H9 (cell line): Measurements from ENCODE around the gene DEK. TPM values are rescaled to one million over a fixed set of nuclear protein-coding genes. Genes with fewer than 3 reads are reported as not detected.

Experiments
- DNase-seq: peaks from one replicate; pipeline ENCODE4 v3.0.0-alpha.2; 2017
- H2AFZ ChIP-seq: one replicate; pipeline ENCODE4 v1.6.1; 2013; ENCODE audit warnings: mild to moderate bottlenecking, low read length, control low read depth, moderate library complexity
- H2AK5ac ChIP-seq: 2 replicates; pipeline ENCODE4 v1.6.1; 2013; ENCODE audit warnings: low read length, control low read depth, mixed read lengths; ENCODE audit not compliant: insufficient read length
- H2BK120ac ChIP-seq: one replicate; pipeline ENCODE4 v1.6.1; 2013; ENCODE audit warnings: low read depth, mild to moderate bottlenecking, low read length, control low read depth, inconsistent platforms; ENCODE audit not compliant: poor library complexity, severe bottlenecking
- H2BK12ac ChIP-seq: 2 replicates; pipeline ENCODE4 v1.6.1; 2013; ENCODE audit warnings: low read length, control low read depth, mixed read lengths, low read depth; ENCODE audit not compliant: insufficient read length
- H2BK15ac ChIP-seq: 2 replicates; pipeline ENCODE4 v1.6.1; 2013; ENCODE audit warnings: low read depth, low read length, control low read depth
- H2BK20ac ChIP-seq: one replicate; pipeline ENCODE4 v1.6.1; 2013; ENCODE audit warnings: low read depth, mild to moderate bottlenecking, low read length, control low read depth, inconsistent platforms; ENCODE audit not compliant: poor library complexity, severe bottlenecking
- H2BK5ac ChIP-seq: 2 replicates; pipeline ENCODE4 v1.6.1; 2013; ENCODE audit warnings: low read length, control low read depth, mixed read lengths; ENCODE audit not compliant: insufficient read length
- H3K14ac ChIP-seq: 2 replicates; pipeline ENCODE4 v1.6.1; 2013; ENCODE audit warnings: low read length, control low read depth; ENCODE audit not compliant: insufficient read depth
- H3K18ac ChIP-seq: 2 replicates; pipeline ENCODE4 v1.6.1; 2013; ENCODE audit warnings: low read depth, mild to moderate bottlenecking, mixed read lengths, low read length, control low read depth; ENCODE audit not compliant: insufficient read length
- H3K23ac ChIP-seq: 2 replicates; pipeline ENCODE4 v1.6.1; 2013; ENCODE audit warnings: low read length, control low read depth, mixed read lengths, low read depth; ENCODE audit not compliant: insufficient read length
- H3K23me2 ChIP-seq: 2 replicates; pipeline ENCODE4 v1.6.1; 2013; ENCODE audit warnings: low read depth, mild to moderate bottlenecking, mixed read lengths, low read length, control low read depth; ENCODE audit not compliant: insufficient read length, poor library complexity, severe bottlenecking
- H3K27ac ChIP-seq: 2 replicates; pipeline ENCODE4 v1.5.1; 2013; ENCODE audit warnings: low read length, control low read depth, mixed read lengths, low read depth; ENCODE audit not compliant: insufficient read length
- H3K27me3 ChIP-seq: 2 replicates; pipeline ENCODE4 v1.6.1; 2013; ENCODE audit warnings: low read length, control low read depth, inconsistent platforms; ENCODE audit not compliant: insufficient read depth
- H3K4ac ChIP-seq: 2 replicates; pipeline ENCODE4 v1.6.1; 2013; ENCODE audit warnings: low read depth, mild to moderate bottlenecking, control low read depth, inconsistent platforms, low read length, moderate library complexity
- H3K4me1 ChIP-seq: 2 replicates; pipeline ENCODE4 v1.6.1; 2013; ENCODE audit warnings: low read length, control low read depth, inconsistent platforms; ENCODE audit not compliant: insufficient read depth
- H3K4me2 ChIP-seq: 2 replicates; pipeline ENCODE4 v1.6.1; 2013; ENCODE audit warnings: low read length, control low read depth, mixed read lengths; ENCODE audit not compliant: insufficient read length, insufficient read depth
- H3K56ac ChIP-seq: 2 replicates; pipeline ENCODE4 v1.6.1; 2013; ENCODE audit warnings: low read depth, mild to moderate bottlenecking, mixed read lengths, low read length, control low read depth; ENCODE audit not compliant: insufficient read length
- H3K79me1 ChIP-seq: 2 replicates; pipeline ENCODE4 v1.6.1; 2013; ENCODE audit warnings: low read depth, mild to moderate bottlenecking, moderate library complexity, low read length, control low read depth, inconsistent platforms; ENCODE audit not compliant: insufficient read depth, poor library complexity, severe bottlenecking
- H3K79me2 ChIP-seq: 2 replicates; pipeline ENCODE4 v1.6.1; 2013; ENCODE audit warnings: low read length, control low read depth, inconsistent platforms; ENCODE audit not compliant: insufficient read depth
- H3K9ac ChIP-seq: 2 replicates; pipeline ENCODE4 v1.6.1; 2013; ENCODE audit warnings: low read length, control low read depth, mixed read lengths; ENCODE audit not compliant: insufficient read length; ENCODE audit errors: extremely low read depth
- H3K9me3 ChIP-seq: one replicate; pipeline ENCODE4 v1.6.1; 2013; ENCODE audit warnings: low read depth, low read length, inconsistent platforms; ENCODE audit not compliant: control insufficient read depth
- H3T11ph ChIP-seq: one replicate; pipeline ENCODE4 v1.6.1; 2013; ENCODE audit warnings: mild to moderate bottlenecking, low read length, control low read depth, inconsistent platforms
- H4K20me1 ChIP-seq: one replicate; pipeline ENCODE4 v1.6.1; 2013; ENCODE audit not compliant: control insufficient read depth, insufficient read length, insufficient read depth
- H4K5ac ChIP-seq: 2 replicates; pipeline ENCODE4 v1.6.1; 2013; ENCODE audit warnings: low read depth, mild to moderate bottlenecking, mixed read lengths, low read length, control low read depth; ENCODE audit not compliant: insufficient read length
- H4K8ac ChIP-seq: replicated peaks from 2 replicates; pipeline ENCODE4 v1.6.1; 2013; ENCODE audit warnings: low read length, control low read depth, mixed read lengths, low read depth; ENCODE audit not compliant: insufficient read length
- H4K91ac ChIP-seq: 2 replicates; pipeline ENCODE4 v1.6.1; 2013; ENCODE audit warnings: low read depth, mild to moderate bottlenecking, moderate library complexity, mixed read lengths, low read length, control low read depth; ENCODE audit not compliant: insufficient read length
- H3K27ac Mint-ChIP-seq, 3 experiments: 2 replicates in 2 of 3; 3 replicates in 1 of 3; pipeline ENCODE4 v1.8.0; 2020 to 2021; ENCODE audit warnings: mixed read lengths in 3 of 3, mild to moderate bottlenecking in 1 of 3, moderate library complexity in 1 of 3
- H3K27me3 Mint-ChIP-seq: 2 replicates; pipeline ENCODE4 v1.8.0; 2021; ENCODE audit warnings: low read depth, mild to moderate bottlenecking, moderate library complexity, mixed read lengths
- H3K36me3 Mint-ChIP-seq, 3 experiments: 2 replicates in 2 of 3; 3 replicates in 1 of 3; pipeline ENCODE4 v1.8.0; 2020 to 2021; ENCODE audit warnings: low read depth in 3 of 3, mixed read lengths in 3 of 3; ENCODE audit not compliant: insufficient read depth in 1 of 3
- H3K4me1 Mint-ChIP-seq, 2 experiments: 2 replicates each; pipeline ENCODE4 v1.8.0; 2020; ENCODE audit warnings: mixed read lengths in 2 of 2
- H3K4me3 Mint-ChIP-seq, 2 experiments: 2 replicates in 1 of 2; 3 replicates in 1 of 2; pipeline ENCODE4 v1.8.0; 2020 to 2021; ENCODE audit warnings: mild to moderate bottlenecking in 2 of 2, mixed read lengths in 2 of 2, moderate library complexity in 1 of 2
- H3K9me3 Mint-ChIP-seq, 2 experiments: 2 replicates in 1 of 2; 3 replicates in 1 of 2; pipeline ENCODE4 v1.8.0; 2020; ENCODE audit warnings: mild to moderate bottlenecking in 2 of 2, mixed read lengths in 2 of 2, moderate library complexity in 1 of 2
- CTCF ChIP-seq: fragments of 200-600 bp; sonication (generic); conservative IDR thresholded peaks from 3 replicates; pipeline ENCODE4 v1.8.0; 2021; ENCODE audit warnings: antibody characterized with exemption, mild to moderate bottlenecking
- WGBS: extraction: QIAGEN DNeasy Blood & Tissue Kit; methylation state at CpG from one replicate; pipeline ENCODE4 v1.1.7; 2013; ENCODE audit warnings: missing lambda C conversion rate, low lambda C conversion rate, mixed read lengths; ENCODE audit not compliant: insufficient read length; ENCODE audit errors: extremely low coverage; 5-methylcytosine and 5-hydroxymethylcytosine counted together
- total RNA-seq: library from RNA; stranded (reverse); gene quantifications from 2 replicates; pipeline ENCODE4 v1.2.1, GENCODE V29; 2021

The DEK gene
- total RNA-seq, 1 experiment from 2014 or later: 217 TPM

- DNase-seq: no peak
- Histone ChIP-seq H2BK120ac (no peak overlapping the region), H3K9ac (no peak overlapping the region), H4K5ac (no peak overlapping the region), H3K23me2 (no peaks in the 10 kb centered on the region), H3K27me3 (no peaks in the 10 kb centered on the region; the same call in 1 of the 2 replicates), H2BK15ac (no peak overlapping the region), H4K8ac (no peak overlapping the region), H3K56ac (no peak overlapping the region), H4K91ac (no peak overlapping the region), H3K9me3 (no peaks in the 10 kb centered on the region), H2AK5ac (no peak overlapping the region), H3K18ac (no peak overlapping the region), H3K4me2 (no peak overlapping the region), H3T11ph (no peak overlapping the region), H2AFZ (no peak overlapping the region), H3K27ac (peak overlapping the region; percentile 60), H3K4me1 (no peaks in the 10 kb centered on the region), H2BK12ac (no peak overlapping the region), H2BK5ac (no peak overlapping the region), H3K79me1 (no peaks in the 10 kb centered on the region), H3K4ac (no peak overlapping the region), H2BK20ac (no peak overlapping the region), H3K79me2 (no peaks in the 10 kb centered on the region), H4K20me1 (no peaks in the 10 kb centered on the region), H3K14ac (no peak overlapping the region), H3K23ac (no peak overlapping the region)
- no peak for TF ChIP-seq CTCF
- Mint-ChIP-seq H3K4me1 (peaks cover 3 to 8% of the 10 kb centered on the region in 2 experiments; a peak in 3 of 4 replicates), H3K27ac (peak overlapping the region in 2 of 3 experiments; percentile 52 to 82; a peak in 4 of 7 replicates), H3K36me3 (no peaks in the 10 kb centered on the region), H3K9me3 (no peaks in the 10 kb centered on the region), H3K4me3 (no peak overlapping the region), H3K27me3 (peaks cover 16% of the 10 kb centered on the region)
- no CpG with 5 or more reads among the region's 2 CpGs for WGBS
Observed at GRCh38 chr6:18284261-18284660, 19.9 kb upstream of the DEK start.
